GM19238 (cell line): ENCODE data around the gene CBFA2T3.

ENCODE experiments used
- DNase-seq: peaks from one replicate; pipeline ENCODE4 v3.0.0; 2011; ENCODE audit warnings: low spot score; ENCODE audit not compliant: insufficient read length

Gene CBFA2T3

GRCh38 chr16:88939972-88940861 lies 36.8 kb downstream of the CBFA2T3 start:
- DNase-seq: peak; percentile 61

GRCh38 chr16:88939245-88939971 lies 37.6 kb downstream of the CBFA2T3 start:
- DNase-seq: no peak

DNA sequence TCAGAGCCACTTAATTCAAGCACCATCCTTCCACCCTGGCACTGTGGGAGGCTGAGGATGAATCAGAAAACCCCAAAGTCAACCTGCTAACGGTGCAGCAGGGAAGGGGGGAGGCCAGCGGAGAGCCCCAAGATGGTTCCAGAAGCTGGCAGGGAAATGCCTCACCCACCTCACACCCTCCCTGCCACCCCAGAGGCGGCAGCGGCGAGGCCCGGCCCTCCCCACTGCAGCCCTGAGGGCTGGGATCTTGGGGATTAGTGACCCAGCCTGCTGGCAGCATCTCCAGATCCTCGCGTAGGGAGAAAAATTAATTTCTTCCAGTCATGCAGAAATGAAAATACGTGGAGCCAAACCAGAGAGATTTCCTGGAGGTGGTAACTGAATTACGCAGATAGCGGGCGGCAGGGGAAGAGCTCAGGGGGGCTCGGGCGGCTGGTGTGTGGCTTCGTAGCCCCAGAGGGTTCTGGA lies 38.2 kb downstream of the CBFA2T3 start:
- no peak for DNase-seq

DNA sequence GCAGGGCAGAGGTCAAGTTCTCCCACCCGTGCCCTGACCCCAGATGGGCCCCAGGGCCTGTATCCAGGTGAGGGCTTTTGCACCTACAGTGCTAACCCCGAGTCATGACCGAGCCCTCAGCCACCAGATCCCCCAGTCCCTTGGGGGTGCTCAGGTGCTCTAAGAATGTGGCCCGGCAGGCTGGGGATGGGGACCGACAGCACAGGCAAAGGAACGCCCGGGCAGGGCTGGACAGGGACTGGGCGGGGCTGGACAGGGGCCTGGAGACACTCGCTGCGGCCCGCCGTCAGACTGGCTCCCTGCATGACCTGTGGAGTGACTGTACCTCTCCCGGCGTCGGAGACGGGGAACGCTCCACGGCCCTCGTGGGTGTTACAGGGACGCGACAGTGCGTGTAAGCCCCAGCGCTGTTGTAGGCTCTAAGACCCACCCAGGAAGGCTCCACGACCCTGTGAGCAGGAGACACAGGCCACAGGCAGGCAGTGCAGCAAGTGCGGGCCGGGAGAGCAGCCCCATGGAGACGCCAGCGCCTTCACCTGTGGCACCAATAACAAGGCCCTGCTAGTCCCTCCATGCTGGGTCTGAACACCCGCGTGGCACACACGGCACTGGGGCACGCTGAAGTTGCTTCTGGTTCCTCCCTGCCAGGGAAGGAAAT lies 38.8 kb downstream of the CBFA2T3 start:
- DNase-seq: no peak

GRCh38 chr16:88937206-88937621 lies 39.8 kb downstream of the CBFA2T3 start:
- no peak for DNase-seq

GRCh38 chr16:88936556-88937205 lies 40.3 kb downstream of the CBFA2T3 start:
- DNase-seq: peak; percentile 40

GRCh38 chr16:88936008-88936555 lies 40.9 kb downstream of the CBFA2T3 start:
- DNase-seq: peak; percentile 66

GRCh38 chr16:88934066-88934667 lies 42.8 kb downstream of the CBFA2T3 start:
- no peak for DNase-seq

DNA sequence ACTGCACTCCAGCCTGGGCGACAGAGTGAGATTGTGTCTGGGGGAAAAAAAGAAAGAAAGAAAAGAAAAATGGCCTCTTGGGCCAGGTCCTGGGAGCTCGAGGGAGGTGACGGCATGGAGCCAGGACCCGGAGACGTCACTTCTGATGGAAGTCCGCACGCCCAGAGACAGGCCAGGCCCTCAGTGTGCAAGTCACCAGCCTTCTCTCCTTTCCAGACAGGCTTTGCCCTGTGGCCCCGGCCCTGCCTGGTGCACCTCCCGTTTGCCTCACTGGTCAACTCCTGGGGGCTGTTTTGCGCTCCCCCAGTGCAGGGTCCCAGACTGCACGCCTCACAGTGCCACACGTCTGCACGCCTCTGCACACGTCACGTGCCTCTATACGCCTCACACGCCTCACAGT lies 44.1 kb downstream of the CBFA2T3 start:
- no peak for DNase-seq

DNA sequence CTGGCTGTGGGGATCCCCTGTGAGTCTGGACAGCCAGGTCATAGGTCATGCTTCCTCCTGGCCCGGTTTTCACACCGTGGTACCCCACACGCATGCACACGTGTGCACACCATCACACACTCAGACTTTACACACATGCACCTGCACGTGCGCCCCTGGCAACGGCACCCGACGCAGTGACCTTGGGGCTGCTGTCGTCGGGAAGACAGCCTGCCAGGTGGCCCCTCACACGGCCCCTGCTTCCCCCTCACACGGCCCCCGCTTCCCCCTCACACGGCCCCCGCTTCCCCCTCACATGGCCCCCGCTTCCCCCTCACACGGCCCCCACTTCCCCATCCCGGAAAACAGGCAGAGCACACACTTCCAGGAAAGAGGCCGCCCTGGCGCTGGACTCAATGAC lies 45.1 kb downstream of the CBFA2T3 start:
- DNase-seq: no peak

GRCh38 chr16:88931373-88931900 lies 45.6 kb downstream of the CBFA2T3 start:
- no peak for DNase-seq

- no peak for DNase-seq
Measured at GRCh38 chr16:88930716-88931115, 46.3 kb downstream of the CBFA2T3 start.

GRCh38 chr16:88929091-88929445 lies 47.9 kb downstream of the CBFA2T3 start:
- no peak for DNase-seq

GRCh38 chr16:88928405-88929090 lies 48.5 kb downstream of the CBFA2T3 start:
- no peak for DNase-seq

DNA sequence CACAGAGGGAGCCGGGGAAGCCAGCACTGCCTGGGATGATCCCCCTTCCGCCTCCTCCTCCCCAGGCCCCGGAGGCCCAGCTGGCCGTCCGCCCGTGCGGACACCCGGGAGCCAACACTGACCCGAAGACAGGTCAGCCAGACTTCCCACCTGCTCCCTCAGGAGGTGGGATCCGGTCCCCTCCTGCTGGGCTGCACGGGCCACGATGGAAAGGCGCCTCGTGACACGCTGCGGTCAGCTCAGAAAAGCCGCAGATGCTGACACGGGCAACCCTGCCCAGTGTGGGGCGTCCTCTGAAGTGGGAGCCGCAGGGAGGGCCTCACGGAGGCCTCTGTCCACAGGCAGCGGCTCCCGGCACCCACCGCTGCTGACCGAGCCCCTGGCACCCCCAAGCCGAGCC lies 49.3 kb downstream of the CBFA2T3 start:
- no peak for DNase-seq

DNA sequence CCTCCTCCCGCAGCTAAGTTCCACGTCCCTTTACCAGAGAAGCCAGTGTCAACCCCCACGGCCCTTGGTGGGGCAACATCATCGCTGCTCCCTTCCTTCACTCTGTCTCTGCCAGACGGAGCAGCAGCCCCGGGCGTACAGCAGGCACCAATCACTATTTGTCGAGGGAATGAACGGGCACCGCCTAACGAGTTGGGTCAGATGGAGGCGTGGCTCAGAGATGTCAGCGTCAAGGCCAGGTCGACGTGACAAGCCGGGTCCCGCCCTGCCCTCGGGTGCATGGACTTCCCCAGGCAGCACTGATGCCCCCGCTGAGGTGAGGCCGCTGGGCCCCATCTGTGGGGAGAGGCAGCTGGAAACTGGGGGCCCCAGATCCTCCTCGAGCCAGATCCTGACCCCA lies 50.0 kb downstream of the CBFA2T3 start:
- DNase-seq: no peak

DNA sequence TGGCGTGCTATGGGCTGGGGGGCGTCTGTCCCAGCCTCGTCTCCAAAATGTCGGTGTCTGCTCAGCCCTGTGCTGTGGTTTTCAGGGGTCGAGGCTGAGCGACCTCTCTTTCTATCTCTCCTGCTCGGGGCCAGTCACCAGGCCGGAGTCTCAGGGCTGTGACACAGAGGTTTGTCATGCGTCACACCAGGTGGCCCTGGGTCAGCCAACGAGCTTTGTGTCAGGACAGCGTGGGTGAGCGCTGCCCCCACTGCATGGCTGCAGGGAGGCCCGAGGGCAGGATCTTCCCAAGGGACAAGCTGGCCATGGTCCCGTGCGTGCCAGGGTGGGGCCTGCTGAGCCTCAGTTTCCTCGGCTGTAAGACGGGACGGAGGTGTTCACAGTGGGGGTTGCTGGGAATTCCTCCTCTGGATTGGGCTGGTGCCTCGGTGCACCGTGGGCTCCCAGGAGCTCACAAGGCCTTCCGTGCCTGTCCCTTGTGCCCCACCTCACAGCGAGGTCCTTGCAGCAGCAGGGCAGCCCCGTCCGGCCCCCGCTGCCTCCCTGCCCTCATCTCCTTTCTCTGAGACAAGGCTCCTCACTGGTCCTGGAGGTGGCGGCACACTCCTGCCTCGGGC lies 50.5 kb downstream of the CBFA2T3 start:
- no peak for DNase-seq

- DNase-seq: no peak
Measured at GRCh38 chr16:88925540-88925887, 51.5 kb downstream of the CBFA2T3 start.

- DNase-seq: peak; percentile 85
Measured at GRCh38 chr16:88924834-88925539, 52.0 kb downstream of the CBFA2T3 start.
